HEK293T (cell line): ENCODE results near the gene GLCE.

Experiments used
- CTCF ChIA-PET: fragments of 350-600 bp; formaldehyde crosslinking; extraction: SDS; loops from one replicate; lab custom pipeline; 2021; ENCODE audit warnings: antibody characterized with exemption, inconsistent platforms; lab: Yijun Ruan, JAX
- POLR2A ChIA-PET: fragments of 350-600 bp; formaldehyde crosslinking; extraction: SDS; loops from one replicate; lab custom pipeline; 2020; ENCODE audit warnings: antibody characterized with exemption, inconsistent platforms; lab: Yijun Ruan, JAX
- DNase-seq: peaks from one replicate; pipeline ENCODE4 v3.0.0; 2012; ENCODE audit warnings: mixed read lengths; ENCODE audit errors: extremely low spot score
- ARNT ChIP-seq: fragments of 450-650 bp; IDR thresholded peaks from 2 replicates; pipeline ENCODE4 v1.6.1; 2017; ENCODE audit warnings: mild to moderate bottlenecking
- BHLHE40 ChIP-seq: fragments of 450-650 bp; IDR thresholded peaks from 2 replicates; pipeline ENCODE4 v1.6.1; 2016; ENCODE audit warnings: mild to moderate bottlenecking, moderate library complexity, borderline replicate concordance
- CTBP1 ChIP-seq: fragments of 450-650 bp; IDR thresholded peaks from 2 replicates; pipeline ENCODE4 v1.6.1; 2016; ENCODE audit warnings: borderline replicate concordance
- ELF4 ChIP-seq: fragments of 450-650 bp; IDR thresholded peaks from 2 replicates; pipeline ENCODE4 v1.6.1; 2017; ENCODE audit warnings: antibody characterized with exemption
- FOXA1 ChIP-seq: fragments of 450-650 bp; IDR thresholded peaks from 2 replicates; pipeline ENCODE4 v1.6.1; 2016; ENCODE audit warnings: mild to moderate bottlenecking
- FOXK2 ChIP-seq: fragments of 450-650 bp; IDR thresholded peaks from 2 replicates; pipeline ENCODE4 v1.6.1; 2016; ENCODE audit warnings: mild to moderate bottlenecking
- FOXM1 ChIP-seq: fragments of 450-650 bp; IDR thresholded peaks from 2 replicates; pipeline ENCODE4 v1.6.1; 2017; ENCODE audit warnings: mild to moderate bottlenecking, borderline replicate concordance
- HDGF ChIP-seq: fragments of 450-650 bp; IDR thresholded peaks from 2 replicates; pipeline ENCODE4 v1.6.1; 2017; ENCODE audit warnings: antibody characterized with exemption, borderline replicate concordance
- L3MBTL2 ChIP-seq: fragments of 450-650 bp; conservative IDR thresholded peaks from 2 replicates; pipeline ENCODE4 v1.6.1; 2016; ENCODE audit warnings: mild to moderate bottlenecking
- LEF1 ChIP-seq: fragments of 450-650 bp; IDR thresholded peaks from 2 replicates; pipeline ENCODE4 v1.6.1; 2017; ENCODE audit warnings: mild to moderate bottlenecking, borderline replicate concordance
- NFRKB ChIP-seq: fragments of 450-650 bp; IDR thresholded peaks from 2 replicates; pipeline ENCODE4 v1.6.1; 2016; ENCODE audit warnings: mild to moderate bottlenecking, moderate library complexity
- SP1 ChIP-seq: fragments of 450-650 bp; IDR thresholded peaks from 2 replicates; pipeline ENCODE4 v1.6.1; 2017
- SUZ12 ChIP-seq: fragments of 450-650 bp; IDR thresholded peaks from 2 replicates; pipeline ENCODE4 v1.6.1; 2016; ENCODE audit warnings: mild to moderate bottlenecking
- TARDBP ChIP-seq: fragments of 450-650 bp; IDR thresholded peaks from 2 replicates; pipeline ENCODE4 v1.6.1; 2016
- ZNF384 ChIP-seq: fragments of 450-650 bp; IDR thresholded peaks from 2 replicates; pipeline ENCODE4 v1.6.1; 2016
- TF ChIP-seq, protein P1 (sequence below): fragments of 450-650 bp; IDR thresholded peaks from 2 replicates; pipeline ENCODE4 v1.6.1; 2016

Gene GLCE

DNA sequence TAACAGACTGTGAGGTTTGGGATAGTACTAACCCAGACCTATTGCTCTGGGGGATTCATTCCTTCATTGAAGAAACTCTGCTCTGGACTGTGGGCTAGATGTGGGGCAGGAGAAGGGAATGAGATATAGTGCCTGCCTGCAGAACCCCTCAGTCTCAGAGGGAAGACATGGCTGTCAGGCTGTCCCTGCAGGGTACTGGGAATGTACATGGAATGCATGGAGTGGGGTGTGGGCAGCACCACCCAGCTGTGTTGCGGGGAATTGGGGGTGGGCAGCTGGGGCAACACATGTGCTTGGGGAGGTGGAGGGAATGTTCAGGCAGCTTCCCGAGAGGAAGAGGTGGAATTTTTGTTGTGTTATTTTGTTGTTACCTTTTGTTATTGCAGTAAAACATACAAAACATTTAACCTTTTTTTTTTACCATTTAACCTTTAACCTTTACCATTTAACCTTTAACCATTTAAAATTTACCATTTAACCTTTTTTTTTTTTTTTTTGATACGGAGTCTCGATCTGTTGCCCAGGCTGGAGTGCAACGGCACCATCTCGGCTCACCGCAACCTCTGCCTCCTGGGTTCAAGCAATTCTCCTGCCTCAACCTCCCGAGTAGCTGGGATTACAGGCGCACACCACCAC lies 145.6 kb downstream of the GLCE start:
- POLR2A ChIA-PET = no interaction called here
- no peak for DNase-seq
- TF ChIP-seq ARNT = no peak
- TF ChIP-seq ZNF384 = no peak
- no peak for TF ChIP-seq FOXK2
- TF ChIP-seq L3MBTL2 = no peak
- no peak for TF ChIP-seq FOXM1
- TF ChIP-seq FOXA1 = no peak
- TF ChIP-seq SUZ12 = no peak
- no peak for TF ChIP-seq NFRKB
- no peak for TF ChIP-seq LEF1
- no peak for TF ChIP-seq ELF4
- no peak for TF ChIP-seq CTBP1
- TF ChIP-seq, protein P1, sequence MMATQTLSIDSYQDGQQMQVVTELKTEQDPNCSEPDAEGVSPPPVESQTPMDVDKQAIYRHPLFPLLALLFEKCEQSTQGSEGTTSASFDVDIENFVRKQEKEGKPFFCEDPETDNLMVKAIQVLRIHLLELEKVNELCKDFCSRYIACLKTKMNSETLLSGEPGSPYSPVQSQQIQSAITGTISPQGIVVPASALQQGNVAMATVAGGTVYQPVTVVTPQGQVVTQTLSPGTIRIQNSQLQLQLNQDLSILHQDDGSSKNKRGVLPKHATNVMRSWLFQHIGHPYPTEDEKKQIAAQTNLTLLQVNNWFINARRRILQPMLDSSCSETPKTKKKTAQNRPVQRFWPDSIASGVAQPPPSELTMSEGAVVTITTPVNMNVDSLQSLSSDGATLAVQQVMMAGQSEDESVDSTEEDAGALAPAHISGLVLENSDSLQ = no peak
- no peak for TF ChIP-seq TARDBP
- TF ChIP-seq SP1 = no peak
- no peak for TF ChIP-seq BHLHE40
- TF ChIP-seq HDGF = no peak
- CTCF ChIA-PET = interaction anchor here (0.6 kb wide), 1 partner anchor 44 kb away, joined by 4 read pairs; no protein-coding TSS in a partner anchor

DNA sequence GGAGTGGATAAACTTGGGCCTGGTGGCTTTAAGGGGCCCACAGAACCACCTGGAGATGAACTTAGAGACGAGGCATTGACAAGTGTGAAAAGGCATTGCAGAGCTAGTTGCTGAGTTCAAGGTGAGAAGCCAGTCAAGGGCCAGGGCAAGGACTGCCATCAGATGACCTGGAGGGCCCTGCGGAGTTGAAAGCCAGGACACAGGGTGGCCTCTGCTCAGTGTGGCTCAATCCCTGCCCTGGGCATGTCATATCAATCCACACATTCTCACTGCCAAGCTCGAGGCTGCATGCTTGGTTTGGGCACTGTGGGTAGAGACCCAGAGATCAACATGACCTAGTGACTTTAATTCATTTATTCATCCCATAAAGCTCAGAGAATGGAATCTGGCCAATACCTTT lies 147.5 kb downstream of the GLCE start:
- ChIA-PET CTCF (interaction anchor here (1.3 kb wide), 1 partner anchor 87 kb away, joined by 3 read pairs; no protein-coding TSS in a partner anchor), POLR2A (no interaction called here)
- TF ChIP-seq, protein P1 = no peak
- TF ChIP-seq ELF4 = no peak
- TF ChIP-seq NFRKB = no peak
- no peak for TF ChIP-seq CTBP1
- TF ChIP-seq FOXK2 = no peak
- no peak for TF ChIP-seq FOXM1
- no peak for TF ChIP-seq LEF1
- no peak for TF ChIP-seq FOXA1
- TF ChIP-seq SP1 = no peak
- TF ChIP-seq BHLHE40 = no peak
- no peak for TF ChIP-seq ZNF384
- no peak for TF ChIP-seq HDGF
- TF ChIP-seq TARDBP = no peak
- DNase-seq = no peak

DNA sequence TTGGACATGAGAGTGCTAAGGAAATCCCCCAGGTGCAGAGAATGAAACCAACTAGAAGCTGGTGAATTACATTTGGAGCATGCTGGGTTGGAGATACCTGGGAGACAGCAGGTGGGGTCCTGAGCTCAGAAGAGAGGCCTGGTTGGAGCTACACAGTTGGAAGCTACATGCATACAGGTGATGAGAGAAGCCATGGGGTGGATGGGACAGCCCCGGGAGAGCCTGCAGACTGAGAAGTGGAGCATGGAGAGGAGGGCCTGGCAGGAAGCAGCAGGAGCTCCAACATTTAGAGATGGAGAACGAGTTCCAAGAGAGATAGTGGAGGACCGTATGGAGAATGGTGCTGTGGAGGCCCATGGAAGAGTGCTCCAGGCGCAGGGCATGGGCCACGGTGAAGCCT lies 148.5 kb downstream of the GLCE start:
- CTCF ChIA-PET = interaction anchor here (0.5 to 1.3 kb wide), 2 partner anchors 86 to 208 kb away, joined by 3 to 4 read pairs; no protein-coding TSS in a partner anchor

DNA sequence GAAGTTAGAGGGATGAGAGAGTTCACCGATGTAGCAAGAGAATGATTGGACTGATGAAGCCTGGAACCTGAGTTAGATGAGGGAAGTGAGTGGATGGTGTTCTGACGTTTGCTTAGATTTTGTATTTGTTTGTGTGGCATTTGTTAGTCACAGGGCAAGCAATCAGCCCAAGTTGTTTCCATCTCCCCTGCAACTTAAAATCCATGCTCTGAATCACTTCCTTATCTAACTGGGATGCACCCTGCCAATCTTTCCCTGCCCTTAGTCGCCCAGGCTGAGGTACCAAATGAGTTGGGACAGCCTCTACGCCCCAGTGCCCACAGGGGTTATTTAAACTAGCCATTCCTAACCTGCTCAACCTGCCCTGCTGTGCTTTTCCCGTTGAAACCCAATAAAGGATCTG lies 150.9 kb downstream of the GLCE start:
- POLR2A ChIA-PET = no interaction called here
- TF ChIP-seq NFRKB (no peak), ELF4 (no peak), L3MBTL2 (no peak), FOXA1 (no peak)
- DNase-seq = no peak
- CTCF ChIA-PET = no interaction called here

More for the DNA sequence above, 148.5 kb downstream of the GLCE start:
- POLR2A ChIA-PET = no interaction called here
- TF ChIP-seq CTBP1 (no peak), L3MBTL2 (no peak), SUZ12 (no peak), ELF4 (no peak), TARDBP (no peak), LEF1 (no peak), HDGF (no peak), NFRKB (no peak), FOXA1 (no peak), FOXK2 (no peak), ZNF384 (no peak), FOXM1 (no peak), SP1 (no peak), BHLHE40 (no peak), ARNT (no peak)
- TF ChIP-seq, protein P1 = no peak
- no peak for DNase-seq

DNA sequence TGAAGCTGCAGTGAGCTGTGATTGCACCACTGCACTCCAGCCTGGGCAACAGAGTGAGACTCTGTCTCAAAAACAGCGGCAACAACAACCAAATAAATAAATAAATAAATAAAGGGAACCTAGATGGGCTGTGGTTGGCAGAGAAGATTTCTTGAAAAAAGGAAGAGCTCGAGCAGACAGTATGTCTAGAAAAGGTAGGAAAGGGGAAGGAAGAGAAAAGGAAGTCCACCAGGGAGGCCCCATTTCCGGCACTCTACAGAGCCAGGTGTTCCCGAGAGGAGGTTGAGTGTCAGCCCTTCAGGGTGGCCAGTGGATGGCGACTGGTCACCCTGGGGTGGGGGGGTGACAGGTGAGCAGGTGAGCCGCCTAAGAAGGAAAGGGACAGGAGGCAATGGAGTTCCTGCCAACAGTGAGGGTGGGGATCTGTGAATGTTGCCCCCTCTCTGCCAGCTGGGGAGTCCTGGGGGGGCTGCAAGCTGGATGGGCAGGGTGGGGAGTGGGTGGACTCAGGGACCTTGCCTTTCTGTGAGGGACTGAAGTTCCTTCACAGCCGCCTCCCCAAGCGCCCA lies 153.1 kb downstream of the GLCE start:
- CTCF ChIA-PET = interaction anchor here (0.6 kb wide), 1 partner anchor 79 kb away, joined by 3 read pairs; no protein-coding TSS in a partner anchor
- DNase-seq = no peak
- TF ChIP-seq LEF1 (no peak), HDGF (no peak), ARNT (no peak), CTBP1 (no peak), SP1 (no peak), SUZ12 (no peak), FOXA1 (no peak)
- POLR2A ChIA-PET = no interaction called here

DNA sequence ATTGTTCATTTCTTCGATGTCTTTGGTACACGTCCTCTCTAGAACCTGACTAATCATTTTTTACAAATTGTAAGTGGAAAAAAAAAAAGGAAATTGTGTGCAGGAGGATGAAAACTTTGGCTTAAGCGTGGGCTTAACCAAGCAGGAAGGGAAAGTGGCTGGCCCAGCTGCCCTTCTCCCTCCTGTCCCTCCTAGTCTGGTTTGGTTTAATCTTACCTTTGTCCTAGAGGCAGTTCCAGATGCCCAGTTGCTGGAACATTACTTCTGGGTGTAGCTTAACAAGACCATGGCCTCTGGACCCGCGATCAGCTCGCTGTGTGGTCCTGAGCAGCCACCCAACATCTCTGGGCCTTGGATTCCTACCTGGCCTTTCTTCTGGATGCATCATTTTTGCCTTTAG lies 153.7 kb downstream of the GLCE start:
- no peak for DNase-seq

More for the DNA sequence above, 153.7 kb downstream of the GLCE start:
- TF ChIP-seq FOXM1 (no peak), ELF4 (no peak), LEF1 (no peak), BHLHE40 (no peak), SUZ12 (no peak), NFRKB (no peak), FOXA1 (no peak), L3MBTL2 (no peak), SP1 (no peak), FOXK2 (no peak), HDGF (no peak), ZNF384 (no peak), CTBP1 (no peak), ARNT (no peak), TARDBP (no peak)
- TF ChIP-seq, protein P1 = no peak
- POLR2A ChIA-PET = no interaction called here
- CTCF ChIA-PET = no interaction called here
